Mucosa of descending colon (tissue), 3 donors: ENCODE results near the gene CDKN2A. TPM values are rescaled to one million over a fixed set of nuclear protein-coding genes. Genes with fewer than 3 reads are reported as not detected.

ENCODE experiments used
- ATAC-seq: fragments of 200-7000 bp; cut with Tn5 transposase; one replicate; pipeline ENCODE4 v1.9.1; 2020; ENCODE audit warnings: mild to moderate bottlenecking, moderate library complexity
- DNase-seq, 3 donors: peaks; one replicate each; pipeline ENCODE4 v3.0.0-alpha.2; 2020
- H3K36me3 ChIP-seq: fragments of 200-600 bp; one replicate; pipeline ENCODE4 v1.8.0; 2021; ENCODE audit warnings: low read depth, mild to moderate bottlenecking
- H3K4me1 ChIP-seq: fragments of 200-600 bp; one replicate; pipeline ENCODE4 v1.8.0; 2021; ENCODE audit warnings: low read depth, mild to moderate bottlenecking
- H3K4me3 ChIP-seq: fragments of 200-600 bp; one replicate; pipeline ENCODE4 v1.8.0; 2021; ENCODE audit warnings: mild to moderate bottlenecking
- H3K9me3 ChIP-seq: fragments of 200-600 bp; one replicate; pipeline ENCODE4 v1.8.0; 2021; ENCODE audit warnings: mild to moderate bottlenecking
- CTCF ChIP-seq: fragments of 200-600 bp; IDR thresholded peaks from one replicate; pipeline ENCODE4 v1.8.0; 2022; ENCODE audit warnings: antibody characterized with exemption, mild to moderate bottlenecking
- intact Hi-C, 2 donors: fragments of 100-400 bp; cut with DNase I in 1 of 2; cut with micrococcal nuclease in 1 of 2; formaldehyde crosslinking; loops; one replicate each; pipeline versions ENCODE4 v1.11.0 to v1.11.1; 2022; cut with DNase I, micrococcal nuclease
- total RNA-seq, 3 donors: library from RNA; stranded (reverse); fragmentation: NEBNext Ultra II Directional in 2 of 3; extraction: Animal tissue kit (Norgen Biotek cat#: 25700) in 2 of 3; gene quantifications; one replicate each; pipeline versions ENCODE4 v1.2.1 to v1.2.4, GENCODE V29; 2021 to 2023
- donor health status: DM: no; HTN: no; CAD: no; lungs with moderate emphysema.
- donor health status: DM: no; HTN: no; CAD: no.
- donor health status: DM: no; HTN: yes; CAD: no.

CDKN2A gene
- total RNA-seq, 3 donors from 2014 or later = 1.0 to 3.6 (median 1.2) TPM

GRCh38 chr9:21993007-21993406, 1.2 kb downstream of the CDKN2A start:
- no peaks in the 10 kb centered on the region for H3K9me3 ChIP-seq
- intact Hi-C loops = no loop called here
- DNase-seq (no peak), ATAC-seq (no peak)
- TF ChIP-seq CTCF = no peak
- no peak overlapping the region for H3K4me3 ChIP-seq
- H3K36me3 ChIP-seq = no peaks in the 10 kb centered on the region
- H3K4me1 ChIP-seq = peaks cover 5% of the 10 kb centered on the region

GRCh38 chr9:21991072-21991959, 2.9 kb downstream of the CDKN2A start:
- intact Hi-C loops = no loop called here
- no peak for TF ChIP-seq CTCF

GRCh38 chr9:21989440-21990189, 4.6 kb downstream of the CDKN2A start:
- Histone ChIP-seq H3K9me3 (no peaks in the 10 kb centered on the region), H3K4me1 (no peaks in the 10 kb centered on the region), H3K4me3 (no peak overlapping the region), H3K36me3 (no peaks in the 10 kb centered on the region)
- ATAC-seq (no peak), DNase-seq (no peak)
- no peak for TF ChIP-seq CTCF
- intact Hi-C loops = no loop called here

More at GRCh38 chr9:21991072-21991959, 2.9 kb downstream of the CDKN2A start:
- DNase-seq (no peak), ATAC-seq (no peak)
- no peaks in the 10 kb centered on the region for H3K36me3 ChIP-seq
- no peak overlapping the region for H3K4me3 ChIP-seq
- no peaks in the 10 kb centered on the region for H3K9me3 ChIP-seq
- peaks cover 5% of the 10 kb centered on the region for H3K4me1 ChIP-seq

GRCh38 chr9:21988056-21988990, 5.9 kb downstream of the CDKN2A start:
- ATAC-seq (no peak), DNase-seq (no peak)
- no peak for TF ChIP-seq CTCF
- Histone ChIP-seq H3K36me3 (no peaks in the 10 kb centered on the region), H3K4me3 (no peak overlapping the region), H3K4me1 (no peaks in the 10 kb centered on the region), H3K9me3 (no peaks in the 10 kb centered on the region)
- intact Hi-C loops = no loop called here

- no peak for TF ChIP-seq CTCF
- no peak overlapping the region for H3K4me3 ChIP-seq
- no peaks in the 10 kb centered on the region for H3K4me1 ChIP-seq
- DNase-seq = no peak
- ATAC-seq = no peak
- no peaks in the 10 kb centered on the region for H3K36me3 ChIP-seq
- H3K9me3 ChIP-seq = no peaks in the 10 kb centered on the region
- intact Hi-C loops = no loop called here
Measured at GRCh38 chr9:21985964-21986667, 8.1 kb downstream of the CDKN2A start.
